Adrenal gland (tissue), 12 donors: ENCODE data around the gene MISP3. TPM values are rescaled to one million over a fixed set of nuclear protein-coding genes. Genes with fewer than 3 reads are reported as not detected.

ENCODE experiments used
- DNase-seq, 7 donors: peaks; one replicate each; pipeline ENCODE4 v3.0.0-alpha.2; 2019 to 2020
- H3K27ac ChIP-seq, 5 donors: fragments of 200-600 bp; sonication (generic) in 4 of 5; 1 replicate in 3 of 5; 2 replicates in 2 of 5; pipeline versions ENCODE4 v1.5.1 to v1.8.0; 2016 to 2020; ENCODE audit warnings: mild to moderate bottlenecking in 1 of 5
- H3K27me3 ChIP-seq: fragments of 200-600 bp; 2 replicates; pipeline ENCODE4 v1.8.0; 2021
- H3K36me3 ChIP-seq, 2 donors: fragments of 200-600 bp; replicated peaks in 1 of 2; 1 replicate in 1 of 2; 2 replicates in 1 of 2; pipeline versions ENCODE4 v1.5.1 to v1.8.0; 2018 to 2022
- H3K4me1 ChIP-seq, 2 donors: fragments of 200-600 bp; replicated peaks in 1 of 2; 1 replicate in 1 of 2; 2 replicates in 1 of 2; pipeline versions ENCODE4 v1.5.1 to v1.8.0; 2018 to 2021
- H3K4me3 ChIP-seq, 4 donors: fragments of 200-600 bp; sonication (generic) in 3 of 4; one replicate each; pipeline ENCODE4 v1.5.1; 2016 to 2018
- H3K9me3 ChIP-seq, 3 donors: fragments of 200-600 bp; sonication (generic) in 1 of 3; replicated peaks in 1 of 3; 1 replicate in 2 of 3; 2 replicates in 1 of 3; pipeline versions ENCODE4 v1.5.1 to v1.8.0; 2016 to 2021
- CTCF ChIP-seq, 6 experiments: fragments of 450-650 bp in 4 of 6; fragments of 200-600 bp in 2 of 6; sonication (generic) in 1 of 6; IDR thresholded peaks; 1 replicate in 5 of 6; 2 replicates in 1 of 6; pipeline versions ENCODE4 v1.5.1 to v1.8.0; 2016 to 2021; ENCODE audit warnings: antibody characterized with exemption in 6 of 6, mild to moderate bottlenecking in 2 of 6, moderate library complexity in 1 of 6
- POLR2A ChIP-seq, 2 donors: fragments of 450-650 bp; IDR thresholded peaks; one replicate each; pipeline ENCODE4 v1.6.1; 2017; ENCODE audit warnings: antibody characterized with exemption in 2 of 2, mild to moderate bottlenecking in 2 of 2, moderate library complexity in 1 of 2
- WGBS, 4 donors: extraction: QIAGEN DNeasy Blood & Tissue Kit in 2 of 4; methylation state at CpG; one replicate each; pipeline versions ENCODE4 v1.1.5 to v1.1.7; 2013 to 2017; 5-methylcytosine and 5-hydroxymethylcytosine counted together
- intact Hi-C, 2 donors: fragments of 100-400 bp; cut with DNase I; formaldehyde crosslinking; loops; one replicate each; pipeline versions ENCODE4 v1.14.1 to v1.15.0; 2022 to 2023
- polyA plus RNA-seq, 3 donors: library from polyadenylated mRNA; stranded (reverse); fragments of 200-250 nt in 2 of 3; fragments of 350-450 nt in 1 of 3; fragmentation: Illumina TruSeq in 1 of 3; extraction: RNeasy Lipid Tissue Mini Kit (QIAGEN cat#74804) in 1 of 3; gene quantifications; one replicate each; pipeline ENCODE4 v1.2.3, GENCODE V29; 2013 to 2014
- total RNA-seq, 9 donors: library from RNA; depleted of rRNA in 4 of 9; stranded (reverse); fragments of >200 nt in 4 of 9; fragments of 120-200 nt in 1 of 9; fragmentation: NEBNext Ultra II Directional in 1 of 9; extraction: Animal tissue kit (Norgen Biotek cat#: 25700) in 1 of 9; gene quantifications; one replicate each; pipeline versions ENCODE4 v1.1.0 to v1.2.4, GENCODE V29; 2013 to 2023
- donor health status: healthy with polysubstance abuse.
- donor health status: Bipolar disorder and iron deficiency.
- donor health status: DM: yes; HTN: yes; CAD: no.
- donor health status: DM: no; HTN: no; CAD: no.
- donor health status: DM: no; HTN: no; CAD: no.
- donor health status: DM: yes; HTN: yes; CAD: no.

Gene MISP3
- total and polyA plus RNA-seq, 12 donors: 0.78 to 87.9 (median 3.2) TPM

DNA sequence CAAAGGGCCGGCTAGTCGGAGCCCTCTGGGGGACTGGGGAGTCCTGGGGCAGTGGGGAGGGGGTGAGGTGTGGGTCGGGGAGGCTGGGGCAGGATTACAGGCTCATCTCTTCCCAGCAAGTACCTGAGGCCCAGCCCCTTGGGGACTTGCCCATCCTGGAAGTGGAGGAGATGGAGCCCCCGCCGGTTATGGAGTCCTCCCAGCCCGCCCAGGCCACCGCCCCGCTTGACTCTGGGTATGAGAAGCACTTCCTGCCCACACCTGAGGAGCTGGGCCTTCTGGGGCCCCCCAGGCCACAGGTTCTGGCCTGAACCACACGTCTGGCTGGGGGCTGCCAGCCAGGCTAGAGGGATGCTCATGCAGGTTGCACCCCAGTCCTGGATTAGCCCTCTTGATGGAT is 20.6 kb upstream of the MISP3 start:
- no peaks in the 10 kb centered on the region for H3K27me3 ChIP-seq
- no peaks in the 10 kb centered on the region for H3K9me3 ChIP-seq
- H3K4me1 ChIP-seq: no peaks in the 10 kb centered on the region
- H3K36me3 ChIP-seq: no peaks in the 10 kb centered on the region
- 72 to 87% (median 82%) methylated on average over 7 to 9 of the region's 9 CpGs; no CpG with 5 or more reads in 1 of the 4 donors for WGBS, 4 donors
- no peak overlapping the region for H3K4me3 ChIP-seq
- no peak for DNase-seq
- no peak overlapping the region for H3K27ac ChIP-seq
- intact Hi-C loops: loop anchor here (10.0 kb wide), 2 partner anchors 167 to 457 kb away; no protein-coding TSS in a partner anchor
- TF ChIP-seq POLR2A (IDR thresholded peaks at IDR 0.05) (no peak), CTCF (IDR thresholded peaks at IDR 0.05) (no peak)

DNA sequence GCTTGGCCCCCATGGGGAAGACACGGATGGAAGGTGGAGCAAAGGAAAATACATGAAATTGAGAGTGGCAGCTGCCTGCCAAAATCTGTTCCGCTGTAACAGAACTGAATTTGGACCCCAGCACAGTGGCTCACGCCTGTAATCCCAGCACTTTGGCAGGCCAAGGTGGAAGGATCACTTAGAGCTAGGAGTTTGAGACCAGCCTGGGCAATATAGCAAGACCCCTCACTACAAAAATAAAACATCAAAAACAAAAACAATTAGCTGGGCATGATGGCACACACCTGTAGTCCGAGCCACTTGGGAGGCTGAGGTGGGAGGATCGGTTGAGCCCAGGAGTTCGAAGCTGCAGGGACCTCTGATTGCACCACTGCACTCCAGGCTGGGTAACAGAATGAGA is 20.1 kb upstream of the MISP3 start:
- no peak overlapping the region for H3K4me3 ChIP-seq
- intact Hi-C loops: loop anchor here (10.0 kb wide), 2 partner anchors 168 to 458 kb away; no protein-coding TSS in a partner anchor

DNA sequence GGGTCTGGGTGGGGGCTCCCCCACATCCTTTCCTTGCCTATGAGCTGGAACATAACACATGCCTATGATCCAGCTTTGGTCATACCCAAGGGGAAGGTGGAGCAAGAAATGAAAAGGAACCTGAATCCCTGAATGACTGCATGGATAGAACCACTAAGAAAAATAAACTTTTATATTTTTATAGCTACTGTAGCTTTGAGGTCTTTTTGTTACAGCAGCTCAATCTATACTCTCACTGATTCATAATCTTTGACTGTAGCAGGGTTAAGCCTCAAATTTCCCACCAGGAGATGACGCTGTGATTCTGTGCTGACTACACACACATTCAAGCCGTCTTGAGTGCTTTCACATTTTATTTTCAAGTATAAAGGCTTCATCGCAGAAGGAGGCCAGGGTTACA is 19.6 kb upstream of the MISP3 start:
- WGBS, 4 donors: 88 to 98% (median 92%) methylated on average over 3 of the region's 3 CpGs

More for the DNA sequence above, 20.1 kb upstream of the MISP3 start:
- Histone ChIP-seq H3K27ac (no peak overlapping the region), H3K36me3 (no peaks in the 10 kb centered on the region), H3K27me3 (no peaks in the 10 kb centered on the region), H3K4me1 (no peaks in the 10 kb centered on the region), H3K9me3 (no peaks in the 10 kb centered on the region)
- WGBS, 4 donors: 81 to 84% (median 84%) methylated on average over 6 of the region's 6 CpGs
- TF ChIP-seq POLR2A (IDR thresholded peaks at IDR 0.05): no peak
- no peak for TF ChIP-seq CTCF (IDR thresholded peaks at IDR 0.05)
- no peak for DNase-seq

GRCh38 chr19:14053500-14053899 is 19.1 kb upstream of the MISP3 start:
- WGBS, 4 donors: 90 to 100% (median 96%) methylated on average over 1 to 11 of the region's 11 CpGs
- no peak overlapping the region for H3K4me3 ChIP-seq
- no peak overlapping the region for H3K27ac ChIP-seq
- intact Hi-C loops: loop anchor here (10.0 kb wide), 2 partner anchors 169 to 459 kb away; no protein-coding TSS in a partner anchor
- H3K36me3 ChIP-seq: no peaks in the 10 kb centered on the region
- TF ChIP-seq POLR2A (IDR thresholded peaks at IDR 0.05) (no peak), CTCF (IDR thresholded peaks at IDR 0.05) (no peak)
- H3K4me1 ChIP-seq: peaks cover 0 to 4% of the 10 kb centered on the region in 2 donors
- DNase-seq: no peak
- H3K9me3 ChIP-seq: no peaks in the 10 kb centered on the region
- H3K27me3 ChIP-seq: peaks cover 3% of the 10 kb centered on the region

More for the DNA sequence above, 19.6 kb upstream of the MISP3 start:
- Histone ChIP-seq H3K27me3 (no peaks in the 10 kb centered on the region), H3K4me3 (no peak overlapping the region), H3K36me3 (no peaks in the 10 kb centered on the region), H3K4me1 (peaks cover 0 to 4% of the 10 kb centered on the region in 2 donors), H3K9me3 (no peaks in the 10 kb centered on the region), H3K27ac (no peak overlapping the region)
- intact Hi-C loops: loop anchor here (10.0 kb wide), 2 partner anchors 168 to 458 kb away; no protein-coding TSS in a partner anchor
- no peak for DNase-seq
- no peak for TF ChIP-seq POLR2A (IDR thresholded peaks at IDR 0.05)
- no peak for TF ChIP-seq CTCF (IDR thresholded peaks at IDR 0.05)
